ENCODE measurements around the gene ATP8A2.

The ATP8A2 gene

DNA sequence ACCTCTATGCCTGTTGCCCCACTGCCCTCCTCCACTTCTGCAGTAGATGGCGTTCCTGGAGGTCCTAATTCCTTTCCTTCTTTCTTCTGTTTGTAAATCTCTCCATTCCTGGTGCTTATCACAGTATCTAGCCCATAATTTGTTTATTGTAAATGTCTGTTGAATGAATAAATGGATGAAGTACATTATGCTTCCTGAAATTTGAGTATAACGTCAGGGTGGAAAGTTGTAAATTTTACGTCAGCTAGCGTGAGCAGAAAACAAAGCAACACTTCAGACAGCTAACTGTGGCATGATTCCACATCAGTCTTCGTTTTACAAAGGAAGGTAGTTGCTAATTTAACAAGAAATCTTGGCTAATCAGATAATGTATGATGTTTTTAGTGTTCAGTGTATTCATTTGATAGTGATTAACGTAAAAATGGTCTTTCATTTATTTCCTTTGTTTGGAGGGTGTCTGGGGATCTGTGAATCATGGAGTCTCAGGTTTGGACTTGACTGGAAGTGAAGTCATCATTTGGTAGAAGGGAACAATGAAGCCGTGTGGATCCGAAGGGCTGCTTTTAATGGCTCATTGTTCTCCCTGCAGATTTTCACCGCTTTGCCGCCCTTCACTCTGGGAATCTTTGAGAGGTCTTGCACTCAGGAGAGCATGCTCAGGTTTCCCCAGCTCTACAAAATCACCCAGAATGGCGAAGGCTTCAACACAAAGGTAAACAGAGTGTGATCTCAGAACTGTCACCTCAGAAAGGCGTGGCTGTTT is 465.0 kb downstream of the ATP8A2 start:
- no peaks in the 10 kb centered on the region for H3K36me3 Mint-ChIP-seq
- H3K27me3 Mint-ChIP-seq: peaks cover 11% of the 10 kb centered on the region
- no peak overlapping the region for H3K4me3 Mint-ChIP-seq
- no peak overlapping the region for H3K27ac Mint-ChIP-seq
- H3K4me1 Mint-ChIP-seq: no peaks in the 10 kb centered on the region
- no peaks in the 10 kb centered on the region for H3K9me3 Mint-ChIP-seq
- no peak for ATAC-seq

DNA sequence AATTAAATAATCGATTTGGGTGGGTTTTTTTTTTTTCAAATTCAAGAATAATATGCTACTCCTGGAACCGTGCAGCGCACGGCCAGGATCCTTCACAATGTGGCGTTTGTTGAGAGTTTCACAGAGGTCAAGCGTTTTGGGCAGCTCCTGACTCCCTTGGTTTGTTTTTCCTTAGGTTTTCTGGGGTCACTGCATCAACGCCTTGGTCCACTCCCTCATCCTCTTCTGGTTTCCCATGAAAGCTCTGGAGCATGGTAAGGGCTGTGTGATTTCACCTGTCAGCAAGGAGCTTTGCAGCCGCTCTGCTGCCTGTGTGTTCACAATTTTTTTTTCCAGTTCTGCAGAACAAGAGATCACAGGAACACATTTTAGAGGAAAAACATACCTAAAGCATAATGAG is 467.6 kb downstream of the ATP8A2 start:
- Mint-ChIP-seq H3K4me1 (no peaks in the 10 kb centered on the region), H3K4me3 (no peak overlapping the region), H3K9me3 (peaks cover 5% of the 10 kb centered on the region), H3K36me3 (no peaks in the 10 kb centered on the region), H3K27ac (no peak overlapping the region), H3K27me3 (peaks cover 25% of the 10 kb centered on the region)
- ATAC-seq: no peak

DNA sequence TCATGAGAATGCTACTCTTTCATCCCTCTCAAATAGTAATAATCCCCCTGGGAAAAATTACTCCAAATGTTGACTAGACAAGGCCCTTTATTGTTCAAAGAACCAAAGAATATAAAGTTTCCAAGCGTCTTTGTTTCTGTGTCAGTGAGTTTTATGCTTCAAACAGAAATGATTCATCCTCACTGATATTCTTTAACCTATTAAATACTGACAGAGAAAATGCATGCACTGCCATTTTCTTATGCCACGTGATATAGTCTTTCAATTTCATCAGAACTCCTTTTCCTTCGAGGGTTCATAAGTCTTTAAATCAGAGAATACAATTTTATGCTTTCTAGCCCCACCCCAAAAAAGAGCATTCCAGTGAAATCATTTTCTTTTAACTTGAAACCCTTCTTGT is 468.5 kb downstream of the ATP8A2 start:
- ATAC-seq: no peak
- H3K4me1 Mint-ChIP-seq: no peaks in the 10 kb centered on the region
- H3K4me3 Mint-ChIP-seq: no peak overlapping the region
- peaks cover 25% of the 10 kb centered on the region for H3K27me3 Mint-ChIP-seq
- H3K27ac Mint-ChIP-seq: no peak overlapping the region
- peaks cover 5% of the 10 kb centered on the region for H3K9me3 Mint-ChIP-seq
- H3K36me3 Mint-ChIP-seq: no peaks in the 10 kb centered on the region

DNA sequence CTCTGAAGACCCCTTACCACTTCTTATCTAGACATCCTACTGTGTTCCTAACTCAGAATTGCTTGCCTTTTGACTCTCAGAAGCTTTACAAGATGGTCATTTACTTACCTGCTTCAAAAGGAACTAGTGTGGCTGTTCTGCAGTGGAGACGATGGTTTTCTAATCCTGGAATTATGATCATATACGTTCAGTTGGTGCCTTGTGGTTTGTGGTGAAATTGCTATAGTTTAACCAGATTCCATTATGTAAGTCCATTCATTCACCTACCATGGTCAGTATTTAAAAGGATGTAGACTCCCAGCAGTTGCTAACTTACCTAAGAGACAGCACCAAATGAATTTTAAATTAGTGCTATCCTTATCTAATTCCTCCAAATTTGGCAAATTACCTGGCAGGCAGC is 469.2 kb downstream of the ATP8A2 start:
- Mint-ChIP-seq H3K36me3 (no peaks in the 10 kb centered on the region), H3K4me1 (no peaks in the 10 kb centered on the region), H3K4me3 (no peak overlapping the region), H3K9me3 (peaks cover 5% of the 10 kb centered on the region), H3K27ac (no peak overlapping the region), H3K27me3 (peaks cover 25% of the 10 kb centered on the region)
- ATAC-seq: no peak

DNA sequence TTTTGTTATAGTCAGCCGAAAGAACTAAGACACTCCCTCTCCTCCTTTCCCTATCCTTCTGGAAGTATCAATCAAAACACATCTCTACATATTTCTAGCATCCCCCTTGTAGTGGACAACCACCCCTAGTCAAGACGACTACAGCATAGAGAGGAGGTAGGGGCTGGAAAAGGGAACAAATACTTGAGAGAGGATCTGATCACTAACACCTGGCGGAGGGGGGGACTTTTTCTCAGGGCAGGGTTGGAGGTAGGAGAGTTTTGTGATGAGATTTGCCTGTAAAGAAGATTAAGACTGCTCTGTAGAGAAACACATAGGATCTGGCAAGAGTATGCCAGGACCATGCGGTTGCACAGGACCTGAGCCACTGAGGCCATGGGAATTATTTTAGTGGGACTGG is 471.9 kb downstream of the ATP8A2 start:
- no peaks in the 10 kb centered on the region for H3K36me3 Mint-ChIP-seq
- peaks cover 5% of the 10 kb centered on the region for H3K9me3 Mint-ChIP-seq
- H3K27me3 Mint-ChIP-seq: peaks cover 17% of the 10 kb centered on the region
- peaks cover 6% of the 10 kb centered on the region for H3K4me1 Mint-ChIP-seq
- peak; percentile 29 for ATAC-seq
- H3K4me3 Mint-ChIP-seq: no peak overlapping the region
- no peak overlapping the region for H3K27ac Mint-ChIP-seq

DNA sequence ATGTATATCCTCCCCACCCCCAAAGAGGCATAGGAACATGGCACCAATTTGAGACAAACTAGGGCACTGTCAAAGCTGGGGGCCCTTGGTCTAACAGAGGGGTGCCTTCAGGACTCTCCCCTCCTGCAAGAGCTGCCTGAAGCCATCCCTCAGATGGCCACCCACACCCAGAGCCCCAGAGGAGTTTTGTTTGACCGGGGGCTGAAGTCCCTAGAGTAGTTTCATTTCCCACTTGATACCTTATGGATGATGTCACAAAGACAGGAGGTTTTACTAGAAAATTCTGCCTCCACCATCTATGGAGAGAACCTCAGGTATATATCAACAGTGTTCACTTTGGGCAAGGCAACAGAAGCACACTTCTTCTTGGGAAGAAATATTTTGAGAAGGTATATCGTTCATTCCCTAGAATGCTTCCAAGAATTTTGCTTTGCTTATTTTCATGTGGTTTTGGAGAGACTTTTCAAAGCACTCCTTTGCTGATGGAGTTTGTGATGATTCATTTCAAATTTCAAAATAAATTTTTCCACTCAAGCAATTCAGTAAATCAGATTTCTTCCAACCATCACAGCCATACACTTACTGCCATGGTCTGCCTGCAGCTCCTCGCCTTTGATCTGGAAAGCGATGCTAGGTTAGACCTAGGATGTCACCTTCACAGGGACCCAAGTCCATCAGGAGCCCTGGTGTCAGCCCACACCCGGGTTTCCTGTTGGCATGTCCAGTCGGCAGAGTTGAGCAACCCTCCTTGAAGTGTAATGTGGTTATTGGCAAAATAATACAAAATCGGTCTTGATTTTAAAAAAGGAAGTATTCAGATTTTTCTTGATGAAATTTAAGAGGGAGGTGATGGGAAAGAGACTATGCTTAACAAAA is 473.0 kb downstream of the ATP8A2 start:
- peaks cover 6% of the 10 kb centered on the region for H3K4me1 Mint-ChIP-seq
- peaks cover 17% of the 10 kb centered on the region for H3K27me3 Mint-ChIP-seq
- no peak overlapping the region for H3K27ac Mint-ChIP-seq
- H3K4me3 Mint-ChIP-seq: no peak overlapping the region
- H3K36me3 Mint-ChIP-seq: no peaks in the 10 kb centered on the region
- peaks cover 5% of the 10 kb centered on the region for H3K9me3 Mint-ChIP-seq
- no peak for ATAC-seq

DNA sequence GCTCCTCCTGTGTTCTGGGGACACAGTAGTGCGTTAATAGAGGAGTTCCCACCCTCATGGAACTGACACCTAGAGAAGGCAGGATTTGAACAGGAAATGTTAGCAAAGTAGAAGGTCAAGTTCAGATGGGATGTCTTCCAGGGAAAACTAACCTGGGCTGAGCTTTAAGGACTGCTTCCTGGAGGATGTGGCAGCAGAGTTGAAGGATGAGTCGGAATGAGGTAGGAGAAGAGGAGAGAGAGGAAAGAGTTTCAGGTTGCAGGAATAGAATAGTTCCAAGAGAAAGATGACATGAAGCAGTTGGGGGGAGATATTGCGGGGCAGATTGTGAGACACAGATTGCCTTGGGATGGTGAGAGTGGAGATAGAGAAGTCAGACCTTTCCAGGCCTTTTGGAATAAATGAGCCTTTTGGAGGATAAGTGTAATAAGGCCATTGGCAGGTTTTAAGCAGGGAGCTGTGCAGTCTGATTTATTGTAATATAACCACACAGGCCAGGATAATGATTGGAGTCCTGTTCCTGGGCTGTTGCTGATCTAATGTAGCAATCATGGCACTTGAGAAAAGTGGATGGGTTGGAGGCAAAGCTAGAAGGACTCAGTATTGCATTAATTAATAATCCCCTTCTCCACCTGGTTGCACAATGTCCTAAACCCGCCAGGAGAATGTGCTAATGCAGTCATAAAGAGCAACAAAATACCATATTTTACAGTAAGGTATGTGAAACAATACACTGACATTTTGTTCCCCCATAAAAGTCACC is 474.6 kb downstream of the ATP8A2 start:
- Mint-ChIP-seq H3K36me3 (no peaks in the 10 kb centered on the region), H3K9me3 (peaks cover 5% of the 10 kb centered on the region), H3K4me1 (peaks cover 11% of the 10 kb centered on the region), H3K27ac (no peak overlapping the region), H3K4me3 (no peak overlapping the region), H3K27me3 (peaks cover 17% of the 10 kb centered on the region)
- ATAC-seq: no peak

DNA sequence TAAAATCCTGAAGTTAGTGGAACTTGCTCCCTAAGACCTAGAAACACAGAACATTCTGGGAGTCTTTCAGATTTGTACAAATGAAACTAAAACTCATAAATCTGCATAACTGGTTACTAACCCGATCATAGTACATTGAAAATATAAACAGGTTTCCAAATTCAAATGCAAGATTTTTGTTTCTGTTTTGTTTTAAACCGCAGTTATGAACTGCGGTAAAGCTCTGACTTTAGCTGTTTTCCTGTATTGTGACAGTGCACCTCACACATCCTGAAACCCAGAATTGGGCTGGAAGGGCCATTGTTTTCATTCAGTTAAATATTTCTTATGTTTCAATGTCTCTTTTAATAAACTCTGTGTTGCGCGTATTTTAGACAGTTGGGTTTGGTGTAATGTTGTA is 475.4 kb downstream of the ATP8A2 start:
- peaks cover 11% of the 10 kb centered on the region for H3K4me1 Mint-ChIP-seq
- no peak overlapping the region for H3K4me3 Mint-ChIP-seq
- H3K9me3 Mint-ChIP-seq: peaks cover 3% of the 10 kb centered on the region
- peaks cover 10% of the 10 kb centered on the region for H3K27me3 Mint-ChIP-seq
- no peaks in the 10 kb centered on the region for H3K36me3 Mint-ChIP-seq
- no peak overlapping the region for H3K27ac Mint-ChIP-seq
- ATAC-seq: no peak

DNA sequence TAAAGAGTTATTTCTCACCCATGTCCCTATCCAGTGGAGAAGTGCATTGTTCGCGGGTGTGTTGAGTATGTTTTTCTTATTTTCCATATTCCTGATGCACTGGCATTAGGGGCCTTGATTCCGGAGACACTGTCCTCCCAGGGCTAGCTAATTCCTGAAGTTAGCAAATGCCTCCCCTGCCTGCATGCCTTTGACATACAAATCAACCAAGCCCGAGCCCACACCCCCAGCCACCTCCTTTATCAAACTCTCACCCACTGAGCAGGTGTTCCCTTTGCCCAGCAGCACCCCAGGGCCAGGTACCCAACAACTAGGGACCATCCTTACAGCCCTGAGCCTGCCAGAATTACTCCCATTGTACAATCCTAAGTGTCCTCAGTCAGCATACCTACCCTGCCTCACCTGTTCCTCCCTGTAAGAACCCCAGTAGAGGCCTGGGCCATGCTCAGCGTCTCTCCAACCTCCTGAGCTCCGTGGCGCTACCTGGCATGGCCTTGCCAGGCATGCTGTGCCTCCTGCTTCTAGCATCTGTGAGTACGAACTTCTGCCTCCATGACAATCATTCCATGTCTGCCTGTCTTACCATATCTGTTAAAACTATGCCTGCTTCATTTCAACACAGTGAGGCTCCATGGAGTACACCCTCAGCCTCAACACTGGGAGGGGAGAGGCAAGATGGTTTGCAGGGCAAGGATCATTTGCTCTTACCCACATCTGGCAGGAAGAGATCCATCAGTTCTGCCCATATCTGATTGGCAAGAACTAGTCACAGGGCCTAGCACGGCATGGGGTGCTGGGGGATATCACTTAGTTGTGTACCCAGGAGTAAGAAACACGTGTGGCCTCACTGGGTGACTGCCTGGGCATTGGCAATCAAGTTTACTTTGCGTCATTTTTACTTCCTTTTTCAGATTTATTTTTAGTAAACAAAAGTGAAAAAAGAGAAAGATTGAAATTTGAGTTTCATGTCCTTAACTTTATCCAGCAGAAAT is 476.2 kb downstream of the ATP8A2 start:
- Mint-ChIP-seq H3K27me3 (peaks cover 2% of the 10 kb centered on the region), H3K27ac (no peak overlapping the region), H3K36me3 (no peaks in the 10 kb centered on the region), H3K4me1 (peaks cover 11% of the 10 kb centered on the region), H3K9me3 (no peaks in the 10 kb centered on the region), H3K4me3 (no peak overlapping the region)
- peak; percentile 54 for ATAC-seq

DNA sequence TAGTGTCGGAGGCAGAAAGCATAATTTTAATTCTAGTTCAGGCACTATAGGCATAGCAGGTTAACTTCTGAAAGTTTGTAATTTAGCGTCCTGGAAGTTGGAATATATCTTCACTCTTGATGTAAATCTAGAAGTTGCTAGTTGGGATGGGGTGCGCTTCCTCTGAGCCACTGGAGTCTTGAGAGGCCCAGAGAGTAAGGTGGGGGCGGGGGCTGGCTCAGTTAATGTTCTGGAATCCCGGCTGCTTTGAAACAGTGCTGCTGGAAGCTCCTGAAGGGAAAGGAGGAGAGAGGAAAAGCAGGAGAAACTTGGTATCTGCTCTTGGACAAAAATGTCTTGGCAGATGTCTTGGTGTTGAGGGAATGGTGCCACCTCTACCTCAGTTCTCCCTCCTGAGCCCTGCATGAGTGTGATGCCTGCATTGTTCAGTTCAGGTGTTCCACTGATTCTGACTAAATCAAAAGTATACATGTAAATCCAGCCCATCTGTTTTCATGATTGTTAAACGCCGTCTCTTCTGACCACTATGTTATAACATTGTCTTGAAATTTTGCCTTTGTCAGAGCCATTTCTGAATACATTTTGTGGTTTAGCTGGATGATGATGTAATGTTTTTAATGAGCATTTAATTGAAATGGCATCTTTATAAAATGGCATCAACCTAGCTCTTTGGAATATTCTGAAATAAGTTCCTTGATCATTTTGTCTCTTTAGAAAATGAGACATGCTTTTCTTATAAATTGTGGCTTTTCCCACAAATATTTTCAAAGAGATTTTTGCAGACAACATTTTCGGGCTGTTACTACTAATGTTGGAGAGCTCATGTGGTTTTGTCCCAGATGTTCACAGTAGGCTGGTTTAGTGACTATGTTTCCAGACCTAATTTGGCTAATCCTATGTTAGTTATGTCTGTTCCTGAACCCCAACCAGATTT is 477.3 kb downstream of the ATP8A2 start:
- no peak for ATAC-seq
- no peaks in the 10 kb centered on the region for H3K27me3 Mint-ChIP-seq
- no peak overlapping the region for H3K4me3 Mint-ChIP-seq
- no peaks in the 10 kb centered on the region for H3K9me3 Mint-ChIP-seq
- peaks cover 11% of the 10 kb centered on the region for H3K4me1 Mint-ChIP-seq
- no peaks in the 10 kb centered on the region for H3K36me3 Mint-ChIP-seq
- H3K27ac Mint-ChIP-seq: no peak overlapping the region

DNA sequence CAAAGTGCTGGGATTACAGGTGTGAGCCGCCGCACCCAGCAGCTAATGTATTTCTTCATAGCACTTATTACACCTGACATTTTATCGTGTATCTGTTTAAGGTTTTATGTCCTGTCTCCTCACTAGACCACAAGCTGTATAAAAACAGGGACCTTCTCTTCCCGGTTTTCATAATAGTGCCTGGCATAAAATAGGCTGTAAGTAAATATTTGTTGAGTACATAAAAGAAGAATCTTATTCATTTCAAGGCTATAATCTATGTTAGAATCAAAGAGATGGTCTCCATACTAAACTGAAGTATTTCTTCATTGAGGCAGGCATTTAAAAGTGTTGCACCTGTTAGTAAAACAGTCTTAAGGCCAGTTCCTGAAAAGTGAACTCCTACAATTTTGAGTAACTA is 486.1 kb downstream of the ATP8A2 start:
- H3K4me1 Mint-ChIP-seq: no peaks in the 10 kb centered on the region
- H3K27ac Mint-ChIP-seq: no peak overlapping the region
- no peak for ATAC-seq
- no peak overlapping the region for H3K4me3 Mint-ChIP-seq
- H3K27me3 Mint-ChIP-seq: peaks cover 22% of the 10 kb centered on the region
- H3K9me3 Mint-ChIP-seq: no peaks in the 10 kb centered on the region
- H3K36me3 Mint-ChIP-seq: no peaks in the 10 kb centered on the region

DNA sequence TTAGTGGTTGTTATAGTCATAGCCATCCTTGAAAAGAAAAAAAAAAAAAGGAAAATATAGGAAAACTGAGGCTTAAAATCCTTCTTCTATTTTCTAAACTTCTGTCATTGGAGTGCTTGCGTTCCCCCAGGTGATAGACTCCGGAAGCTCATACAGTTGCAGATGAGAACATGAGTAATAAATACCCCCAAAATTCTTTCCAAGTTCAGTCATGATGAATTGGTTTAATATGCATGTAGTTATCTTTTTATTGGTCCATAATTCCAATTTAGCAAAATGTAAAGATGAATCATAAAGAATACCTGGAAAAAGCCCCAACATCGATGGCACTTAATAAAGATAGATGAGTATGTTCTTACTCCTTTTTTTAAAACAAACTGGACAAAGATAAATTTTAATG is 487.8 kb downstream of the ATP8A2 start:
- no peaks in the 10 kb centered on the region for H3K4me1 Mint-ChIP-seq
- H3K9me3 Mint-ChIP-seq: no peaks in the 10 kb centered on the region
- ATAC-seq: no peak
- H3K27me3 Mint-ChIP-seq: peaks cover 22% of the 10 kb centered on the region
- no peak overlapping the region for H3K27ac Mint-ChIP-seq
- H3K36me3 Mint-ChIP-seq: no peaks in the 10 kb centered on the region
- no peak overlapping the region for H3K4me3 Mint-ChIP-seq

DNA sequence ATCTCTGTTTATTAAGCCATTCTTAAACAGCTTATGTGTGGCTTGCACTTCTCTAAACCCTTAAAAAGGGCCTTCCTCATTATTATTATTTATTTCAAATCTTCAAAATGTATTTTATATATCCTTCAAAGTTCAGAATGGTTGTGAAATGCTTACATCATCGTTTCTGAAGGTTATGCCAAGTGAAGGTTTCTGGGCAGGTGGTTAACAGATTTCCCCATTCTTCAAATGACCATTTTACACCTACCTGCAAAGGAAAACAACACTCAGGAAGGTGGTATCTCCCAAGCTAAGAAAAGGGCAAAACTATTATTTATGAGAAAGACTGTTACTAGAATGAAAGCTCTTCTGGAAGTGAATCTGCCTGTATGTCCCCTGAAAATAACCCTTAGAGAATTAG is 488.5 kb downstream of the ATP8A2 start:
- H3K27ac Mint-ChIP-seq: no peak overlapping the region
- H3K36me3 Mint-ChIP-seq: no peaks in the 10 kb centered on the region
- no peak for ATAC-seq
- H3K27me3 Mint-ChIP-seq: peaks cover 22% of the 10 kb centered on the region
- H3K4me1 Mint-ChIP-seq: no peaks in the 10 kb centered on the region
- H3K9me3 Mint-ChIP-seq: no peaks in the 10 kb centered on the region
- H3K4me3 Mint-ChIP-seq: no peak overlapping the region

DNA sequence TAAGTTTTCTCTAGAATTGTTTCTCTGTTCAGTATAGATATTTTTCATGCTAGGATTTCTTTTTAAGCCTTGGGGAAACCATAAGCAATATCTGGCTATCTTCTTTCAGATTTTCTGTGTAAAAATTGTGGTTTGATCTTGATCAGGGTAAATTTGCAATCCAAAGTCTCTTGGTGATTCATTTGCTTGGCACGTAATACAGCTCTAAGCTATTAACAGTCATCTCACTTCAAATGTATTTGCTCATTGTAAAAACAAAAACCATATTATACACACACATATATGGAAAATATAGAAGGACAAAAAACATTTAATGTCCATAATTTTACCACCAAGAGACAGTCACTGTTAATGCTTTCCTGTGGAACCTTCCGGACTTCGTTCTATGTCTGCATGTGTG is 489.1 kb downstream of the ATP8A2 start:
- Mint-ChIP-seq H3K27ac (no peak overlapping the region), H3K27me3 (peaks cover 22% of the 10 kb centered on the region), H3K4me1 (no peaks in the 10 kb centered on the region), H3K4me3 (no peak overlapping the region), H3K36me3 (no peaks in the 10 kb centered on the region), H3K9me3 (no peaks in the 10 kb centered on the region)
- ATAC-seq: no peak

Measured in stimulated activated memory B cell treated with anti-CD40 and anti-IgM and Interleukin-4, amounts not matched to agents 10 μg/mL and 1 μg/mL and 100 μg/mL, for 72 hours (primary cell).